Stimulated activated CD4-positive, alpha-beta T cell treated with anti-CD3 and anti-CD28 coated beads, Interleukin-4, amount 100 ng/mL, for 48 hours (primary cell): ENCODE results near the gene RAB3GAP1.
"Not testable (repeated sequence)": the region's sequence is repeated elsewhere in the genome, so short reads cannot be mapped to it uniquely, and the experiment has no call there.

Experiments
- DNase-seq, 2 donors: peaks; one replicate each; pipeline ENCODE4 v3.0.0-alpha.2; 2020; ENCODE audit warnings: low read depth in 2 of 2

Gene RAB3GAP1

DNA sequence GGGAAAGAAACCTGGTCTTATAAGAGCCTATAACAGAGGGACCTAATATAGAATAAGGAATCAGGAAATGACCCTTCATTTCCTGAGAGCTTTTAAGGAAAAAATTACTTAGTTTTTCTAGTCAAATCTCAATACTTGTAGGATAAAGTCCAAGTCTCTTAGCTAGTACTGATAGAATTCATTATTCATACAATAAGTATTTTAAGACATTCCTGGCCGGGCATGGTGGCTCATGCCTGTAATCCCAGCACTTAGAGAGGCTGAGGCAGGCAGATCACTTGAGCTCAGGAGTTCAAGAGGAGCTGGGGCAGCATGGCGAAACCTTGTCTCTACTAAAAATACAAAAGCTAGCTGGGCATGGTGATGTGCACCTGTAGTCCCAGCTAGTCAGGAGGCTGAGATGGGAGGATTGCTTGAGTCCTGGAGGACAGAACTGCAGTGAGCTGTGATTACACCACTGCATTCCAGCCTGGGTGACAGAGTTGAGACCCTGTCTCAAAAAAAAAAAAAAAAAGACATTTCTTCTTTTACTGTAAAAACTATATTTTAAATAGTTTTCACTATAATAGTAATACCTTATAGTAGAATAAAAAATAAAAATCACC, 3.2 kb downstream of the RAB3GAP1 start:
- DNase-seq: no peak

DNA sequence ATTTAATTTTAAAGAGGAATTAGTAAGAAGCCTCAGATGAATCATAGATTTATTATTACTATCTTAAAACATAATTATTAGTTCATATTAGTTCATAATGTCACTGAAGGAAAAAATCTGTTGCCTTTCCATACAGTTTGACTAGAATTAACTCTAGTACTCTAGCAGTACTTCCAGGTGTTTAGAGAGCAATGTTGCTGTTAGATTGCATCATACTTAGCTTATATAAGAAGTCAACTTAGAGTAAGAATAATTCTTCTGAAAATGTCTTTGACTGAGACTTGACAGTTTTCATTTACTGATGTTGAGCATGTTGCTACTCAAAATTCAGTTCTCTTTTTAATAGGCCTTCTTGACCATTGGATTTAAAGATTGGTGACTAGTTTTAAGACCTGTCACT, 4.7 kb downstream of the RAB3GAP1 start:
- DNase-seq: no peak

DNA sequence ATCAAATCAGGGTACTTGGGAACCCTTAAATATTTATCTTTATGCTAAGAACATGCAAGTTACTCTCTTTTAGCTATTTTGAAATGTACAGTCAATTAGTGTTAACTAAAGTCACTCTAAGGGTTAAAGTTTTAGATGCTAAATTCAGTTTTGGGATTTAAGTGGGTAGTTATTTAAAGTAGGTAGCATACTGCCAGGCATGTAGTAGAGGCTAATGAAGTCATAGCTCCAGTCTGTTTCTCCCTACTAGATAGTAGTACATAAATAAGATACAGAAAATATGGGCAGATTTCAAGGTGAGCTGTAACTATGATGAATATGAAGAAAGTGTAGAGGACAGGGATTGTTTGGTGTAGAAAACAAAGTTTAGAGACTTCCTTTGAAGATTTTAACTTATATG, 7.5 kb downstream of the RAB3GAP1 start:
- DNase-seq: no peak

DNA sequence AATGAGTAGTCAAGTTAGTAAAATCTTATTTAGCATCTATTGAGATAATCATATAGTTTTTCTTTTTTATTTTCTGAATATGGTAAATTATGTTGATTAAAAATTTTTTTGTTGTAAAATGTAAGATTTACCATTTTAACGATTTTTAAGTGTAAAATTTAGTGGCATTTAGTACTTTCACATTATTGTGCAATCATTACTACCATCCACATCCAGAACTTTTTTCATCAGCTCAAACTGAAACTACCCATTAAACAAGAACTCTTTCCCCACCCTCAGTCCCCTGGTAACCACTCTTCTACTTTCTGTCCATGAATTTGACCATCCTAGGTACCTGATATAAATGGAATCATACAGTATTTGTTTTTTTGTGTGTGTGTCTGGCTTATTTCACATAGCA, 11.1 kb downstream of the RAB3GAP1 start:
- DNase-seq: no peak

DNA sequence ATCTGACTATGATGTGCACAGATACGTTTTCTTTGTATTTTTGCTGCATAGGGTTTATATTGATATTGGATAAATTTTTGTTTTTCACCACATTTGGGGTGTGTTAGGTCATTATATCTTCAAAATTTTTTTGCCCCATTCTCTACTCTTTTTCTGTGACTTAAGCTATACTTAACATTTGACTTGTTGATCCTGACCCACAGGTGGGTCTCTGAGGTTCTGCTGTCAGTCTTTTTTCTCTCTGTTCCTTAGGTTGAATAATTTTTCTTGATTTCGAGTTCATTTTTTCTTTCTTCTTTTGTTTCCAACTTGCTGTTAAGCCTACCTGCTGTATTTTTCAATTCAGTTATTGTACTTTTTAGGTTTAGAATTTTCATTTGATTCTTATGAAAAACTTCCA, 12.1 kb downstream of the RAB3GAP1 start:
- no peak for DNase-seq

DNA sequence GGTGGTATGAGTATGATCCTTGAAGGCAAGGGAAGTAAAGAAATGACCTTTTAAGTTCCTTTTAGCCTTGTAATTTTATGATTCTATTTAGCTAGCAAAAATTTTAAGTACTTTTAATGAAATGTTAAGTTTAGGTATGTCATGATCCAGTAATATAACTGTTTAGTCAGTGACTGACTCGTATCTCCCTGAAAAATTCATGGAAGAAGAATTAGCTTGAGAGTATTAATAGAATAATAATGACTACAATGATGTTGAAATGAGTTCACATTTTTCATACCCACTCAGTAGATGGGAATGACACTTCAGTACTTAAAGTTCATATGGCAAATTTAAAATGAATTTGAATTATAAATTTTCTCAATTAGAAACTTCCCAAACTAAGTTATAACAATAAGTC, 14.6 kb downstream of the RAB3GAP1 start:
- DNase-seq: no peak

DNA sequence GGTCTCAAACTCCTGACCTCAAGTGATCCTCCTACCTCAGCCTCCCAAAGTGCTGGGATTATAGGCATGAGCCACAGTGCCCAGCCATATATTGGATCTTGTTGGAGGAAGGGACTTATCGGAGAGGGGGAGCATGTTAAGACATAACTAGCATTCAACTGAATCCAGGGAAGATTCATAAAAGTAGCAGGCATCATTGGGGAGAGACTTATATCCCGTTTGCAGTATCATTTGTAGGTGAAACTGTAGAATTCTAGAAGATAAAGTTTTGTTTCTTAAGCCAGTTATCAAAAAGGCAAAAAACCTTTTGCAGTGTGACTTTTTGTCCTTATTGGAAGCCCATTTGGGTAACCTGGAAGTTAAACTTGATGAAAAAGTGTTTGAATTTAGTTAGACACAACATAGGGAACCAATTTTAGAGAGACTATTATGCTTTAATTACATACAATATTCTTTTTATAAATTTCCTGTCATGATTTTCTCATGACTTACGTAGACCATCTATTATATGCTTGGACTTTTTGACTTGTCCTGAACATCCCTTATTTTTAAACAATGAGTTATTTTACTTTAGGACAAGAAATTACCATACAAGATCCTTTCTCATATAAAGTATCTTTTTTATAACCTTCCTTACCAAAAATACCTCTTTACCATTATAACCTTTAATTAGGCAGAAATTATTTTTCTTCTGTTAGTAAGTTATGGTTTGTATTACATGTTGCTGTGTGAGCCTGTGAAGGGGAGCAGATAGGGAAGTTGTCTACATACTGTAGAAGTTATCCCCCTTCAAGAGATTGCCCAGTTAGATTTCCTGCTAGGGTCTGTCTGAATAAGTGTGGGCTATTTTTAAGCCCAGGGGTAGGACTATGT, 20.3 kb downstream of the RAB3GAP1 start:
- no peak for DNase-seq

DNA sequence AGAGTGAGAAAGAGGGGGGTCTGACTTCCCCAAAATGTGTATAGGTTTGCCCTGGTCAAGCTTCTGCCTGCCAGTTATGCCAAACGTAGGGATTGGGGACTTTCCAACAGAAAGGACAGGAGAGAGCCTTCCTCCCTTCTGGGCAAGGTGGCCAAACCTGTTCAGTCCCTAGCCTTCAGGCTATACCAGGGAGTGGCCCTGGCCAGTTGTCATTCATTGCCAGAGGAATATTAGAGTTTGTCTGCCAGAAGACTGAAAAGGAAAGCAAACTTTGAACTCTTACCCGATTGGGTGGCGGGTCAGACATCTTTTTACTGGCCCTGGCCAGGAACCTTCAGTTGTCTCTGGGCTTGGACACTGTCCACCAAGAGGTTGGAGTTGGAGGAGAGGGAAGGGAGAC, 22.1 kb downstream of the RAB3GAP1 start:
- DNase-seq: no peak

DNA sequence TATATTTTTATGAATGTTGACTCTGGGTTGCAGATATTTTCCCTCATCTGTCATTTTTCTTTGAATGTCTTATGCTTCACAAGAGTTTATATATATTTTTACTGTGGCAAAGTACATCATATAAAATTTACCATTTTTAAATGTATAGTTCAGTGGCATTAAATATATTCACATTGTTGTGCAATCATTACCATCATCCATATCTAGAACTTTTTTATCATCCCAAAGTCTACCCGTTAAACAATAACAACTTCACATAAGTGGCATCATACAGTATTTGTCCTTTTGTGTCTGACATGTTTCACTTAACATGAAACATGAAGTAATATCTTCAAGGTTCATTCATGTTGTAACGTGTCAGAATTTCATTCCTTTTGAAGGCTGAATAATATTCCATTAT, 24.5 kb downstream of the RAB3GAP1 start:
- no peak for DNase-seq

DNA sequence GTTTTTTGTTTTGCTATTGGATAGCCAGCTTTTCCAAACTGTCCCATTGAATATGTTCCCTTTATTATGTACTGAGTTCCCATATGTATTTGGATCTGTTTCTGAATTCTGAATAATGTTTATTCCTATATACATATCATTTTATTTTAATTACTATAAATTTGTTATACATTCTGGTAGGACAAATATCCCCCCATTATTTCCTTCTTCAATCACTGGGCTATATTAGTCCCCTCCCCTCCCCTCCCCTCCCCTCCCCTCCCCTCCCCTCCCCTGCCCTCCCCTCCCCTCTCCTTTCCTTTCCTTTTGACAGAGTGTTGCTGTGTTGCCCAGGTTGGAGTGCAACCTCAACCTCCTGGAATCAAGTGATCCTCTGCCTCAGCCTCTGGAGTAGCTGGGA, 26.3 kb downstream of the RAB3GAP1 start:
- no peak for DNase-seq

DNA sequence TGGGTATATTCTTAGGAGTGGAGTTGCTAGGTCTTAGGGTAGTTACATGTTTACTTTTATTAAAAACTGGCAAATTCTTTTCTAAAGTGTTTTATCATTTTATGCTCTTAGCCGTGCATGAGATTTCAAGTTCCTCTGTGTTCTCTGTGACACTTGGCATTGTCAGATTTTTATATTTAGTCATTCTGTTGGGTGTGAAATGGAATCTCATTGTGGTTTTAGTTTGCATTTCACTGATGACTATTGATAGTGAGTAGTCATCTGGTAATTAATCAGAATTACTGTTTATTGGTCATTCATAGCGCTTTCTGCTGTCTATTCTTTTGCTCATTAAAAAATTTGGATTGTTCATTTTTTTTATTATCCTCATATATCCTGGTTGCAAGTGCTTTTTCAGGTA, 34.1 kb downstream of the RAB3GAP1 start:
- DNase-seq: no peak

DNA sequence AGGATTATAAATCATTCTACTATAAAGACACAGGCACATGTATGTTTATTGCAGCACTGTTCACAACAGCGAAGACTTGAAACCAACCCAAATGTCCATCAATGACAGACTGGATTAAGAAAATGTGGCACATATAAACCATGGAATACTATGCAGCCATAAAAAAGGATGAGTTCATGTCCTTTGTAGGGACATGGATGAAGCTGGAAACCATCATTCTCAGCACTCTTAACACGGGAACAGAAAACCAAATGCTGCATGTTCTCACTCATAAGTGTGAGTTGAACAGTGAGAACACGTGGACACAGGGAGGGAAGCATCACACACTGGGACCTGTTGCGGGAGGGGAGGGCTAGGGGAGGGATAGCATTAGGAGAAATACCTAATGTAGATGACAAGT, 37.5 kb downstream of the RAB3GAP1 start:
- not testable (repeated sequence) for DNase-seq

DNA sequence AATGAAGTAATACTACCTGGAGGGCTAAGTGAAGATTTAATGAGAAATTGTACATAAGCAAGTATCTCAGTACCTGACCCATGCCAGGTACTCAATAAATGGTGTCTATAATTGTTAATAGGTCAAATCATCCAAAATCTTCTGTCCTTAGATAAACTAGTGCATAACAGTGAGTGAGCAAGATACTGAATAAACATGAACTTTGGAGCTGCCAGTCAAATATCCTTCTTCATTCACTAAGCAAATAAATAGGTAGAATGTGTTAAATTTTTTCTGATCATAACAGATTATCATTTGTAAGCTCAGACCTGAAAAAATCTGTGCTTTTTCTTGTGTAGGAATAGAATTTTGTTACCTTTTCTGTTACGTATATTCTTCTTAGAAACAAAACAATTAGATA, 39.6 kb downstream of the RAB3GAP1 start:
- DNase-seq: no peak

DNA sequence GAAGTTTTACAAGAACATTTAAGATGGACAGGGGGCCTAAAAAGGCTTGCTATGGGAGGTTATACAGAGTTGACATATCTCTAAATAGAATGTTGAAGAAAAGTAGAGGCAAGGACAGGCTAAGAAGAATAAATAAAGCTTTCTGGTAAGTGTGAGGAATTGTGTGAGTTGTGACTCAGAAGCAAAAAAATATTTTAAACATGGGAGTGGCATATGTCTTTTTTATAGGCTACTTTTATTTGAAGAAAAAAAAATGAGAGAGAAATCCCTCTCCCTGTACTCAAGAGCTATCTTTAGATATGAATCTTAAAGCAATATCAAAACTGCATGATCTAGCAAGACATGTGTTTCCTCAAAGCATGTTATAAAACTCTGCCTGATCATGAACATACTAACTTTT, 41.1 kb downstream of the RAB3GAP1 start:
- DNase-seq: no peak

DNA sequence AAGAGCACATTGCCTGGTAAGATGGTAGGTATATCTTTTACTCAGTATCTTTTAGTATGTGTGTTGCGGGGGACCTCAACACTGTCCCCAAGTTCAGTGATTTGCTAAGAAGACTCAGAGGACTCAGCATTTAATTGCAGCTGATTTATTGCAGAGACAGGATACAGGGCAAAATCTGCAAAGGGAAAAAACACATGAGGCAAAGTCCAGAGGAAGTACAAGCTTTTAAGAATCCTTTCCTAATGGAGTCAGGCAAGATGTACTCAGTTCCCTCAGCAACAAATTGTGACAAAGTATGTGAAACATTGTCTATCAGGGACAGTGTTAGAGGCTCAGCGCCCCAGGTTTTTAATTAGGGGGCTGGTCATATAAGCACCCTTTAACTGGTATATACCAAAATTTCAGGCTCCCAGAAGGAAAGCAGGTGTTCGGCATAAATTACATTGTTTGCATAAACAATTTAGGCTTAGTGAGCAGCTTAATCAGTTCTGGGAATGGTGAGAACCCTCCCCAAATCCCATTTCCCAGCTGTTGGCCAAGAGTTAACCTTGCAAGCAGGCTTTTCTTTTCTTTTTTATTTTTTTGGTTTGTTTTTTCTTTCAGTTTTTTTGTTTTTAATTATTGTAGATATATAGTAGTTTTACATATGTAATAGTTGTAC, 41.7 kb downstream of the RAB3GAP1 start:
- DNase-seq: no peak

DNA sequence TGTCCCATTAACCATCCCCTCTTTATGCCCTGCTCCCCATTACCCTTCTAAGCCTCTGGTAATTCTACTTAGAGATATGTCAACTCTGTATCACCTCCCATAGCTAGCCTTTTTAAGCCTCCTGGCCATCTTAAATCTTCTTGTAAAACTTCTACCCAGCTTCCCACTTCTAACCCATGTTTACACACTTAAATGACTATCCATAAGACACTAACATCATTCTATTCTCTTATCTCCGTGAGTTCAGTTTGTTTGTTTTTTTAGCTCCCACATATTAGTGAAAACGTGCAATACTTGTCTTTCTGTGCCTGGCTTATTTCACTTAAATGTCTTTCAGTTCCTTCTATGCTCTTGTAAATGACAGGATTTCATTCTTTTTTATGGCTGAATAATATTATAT, 42.4 kb downstream of the RAB3GAP1 start:
- no peak for DNase-seq

DNA sequence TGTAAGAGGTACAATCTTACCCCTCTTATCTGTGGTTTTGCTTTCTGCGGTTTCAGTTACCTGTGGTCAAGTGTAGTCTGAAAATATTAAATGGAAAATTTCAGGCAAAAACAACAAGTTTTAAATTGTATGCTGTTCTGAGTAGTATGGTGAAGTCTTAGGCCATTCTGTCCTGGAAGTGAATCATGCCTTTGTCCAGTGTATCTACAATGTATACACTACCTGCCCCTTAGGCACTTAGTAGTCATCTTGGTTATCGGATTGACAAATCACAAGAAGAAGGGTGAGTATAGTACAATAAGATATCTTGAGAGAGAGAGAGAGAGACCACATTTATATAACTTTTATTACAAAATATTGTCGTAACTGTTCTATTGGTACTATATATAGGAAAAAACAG, 43.5 kb downstream of the RAB3GAP1 start:
- DNase-seq: no peak

DNA sequence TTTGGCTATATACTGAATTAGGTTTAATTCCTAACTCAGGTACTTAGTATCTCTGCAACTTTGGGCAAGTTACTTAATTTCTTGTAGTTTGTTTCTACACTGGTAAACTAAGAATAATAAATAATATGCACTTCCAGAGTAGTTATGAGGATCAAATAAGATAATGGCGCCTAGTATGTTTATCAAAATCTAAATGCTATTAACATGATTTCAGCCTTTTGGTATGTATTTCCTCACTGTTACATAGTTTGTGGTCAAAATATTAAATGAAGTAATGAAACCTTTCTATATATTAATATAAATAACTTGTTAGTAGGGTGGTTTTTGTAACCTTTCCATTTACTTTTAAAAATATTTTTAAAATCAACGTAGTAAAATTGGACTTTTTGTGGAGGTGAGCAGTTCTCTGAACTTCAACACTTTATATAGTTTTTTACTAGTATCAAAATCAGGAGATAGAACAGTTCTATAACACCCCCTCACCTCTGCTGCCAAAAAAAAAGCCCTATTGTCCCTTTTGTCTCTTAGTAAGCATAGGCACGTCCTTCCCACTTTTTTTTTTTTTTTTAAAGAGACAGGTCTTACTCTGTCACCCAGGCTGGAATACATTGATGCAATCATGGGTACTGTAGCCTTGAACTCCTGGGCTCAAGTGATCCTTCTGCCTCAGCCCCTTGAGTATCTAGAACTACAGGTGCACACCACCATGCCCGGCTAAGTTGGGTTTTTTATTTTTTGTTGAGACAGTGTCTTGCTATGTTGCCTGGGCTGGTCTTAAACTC, 44.8 kb downstream of the RAB3GAP1 start:
- DNase-seq: no peak

DNA sequence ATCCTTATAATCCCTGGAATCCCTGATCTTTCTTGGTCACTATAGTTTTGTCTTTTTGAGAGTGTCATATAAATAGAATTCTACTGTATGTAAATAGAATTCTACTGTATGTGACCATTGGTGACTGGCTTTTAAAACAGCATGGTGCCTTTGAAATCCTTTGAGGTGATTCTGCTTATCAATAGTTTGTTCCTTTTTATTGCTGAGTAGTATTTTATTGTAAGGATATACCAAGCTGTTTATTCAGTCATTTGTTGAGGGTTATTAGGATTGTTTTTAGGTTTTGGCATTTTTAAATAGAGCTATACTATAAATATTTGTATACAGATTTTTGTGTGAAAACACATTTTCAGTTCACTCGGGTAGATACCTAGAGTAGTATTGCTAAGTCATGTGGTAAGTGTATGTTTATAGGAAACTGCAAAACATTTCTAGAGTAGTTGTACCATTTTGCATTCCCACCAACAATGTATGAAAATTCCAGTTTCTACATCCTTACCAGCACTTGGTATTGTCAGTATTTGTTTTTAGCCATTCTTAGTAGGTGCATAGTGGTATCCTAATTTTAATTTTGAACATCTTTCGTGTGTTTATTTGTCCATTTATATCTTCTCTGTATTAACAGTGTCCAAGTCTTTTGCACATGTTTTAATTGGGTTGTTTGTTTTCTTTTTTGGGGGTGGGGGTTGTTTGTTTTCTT, 45.6 kb downstream of the RAB3GAP1 start:
- DNase-seq: no peak

DNA sequence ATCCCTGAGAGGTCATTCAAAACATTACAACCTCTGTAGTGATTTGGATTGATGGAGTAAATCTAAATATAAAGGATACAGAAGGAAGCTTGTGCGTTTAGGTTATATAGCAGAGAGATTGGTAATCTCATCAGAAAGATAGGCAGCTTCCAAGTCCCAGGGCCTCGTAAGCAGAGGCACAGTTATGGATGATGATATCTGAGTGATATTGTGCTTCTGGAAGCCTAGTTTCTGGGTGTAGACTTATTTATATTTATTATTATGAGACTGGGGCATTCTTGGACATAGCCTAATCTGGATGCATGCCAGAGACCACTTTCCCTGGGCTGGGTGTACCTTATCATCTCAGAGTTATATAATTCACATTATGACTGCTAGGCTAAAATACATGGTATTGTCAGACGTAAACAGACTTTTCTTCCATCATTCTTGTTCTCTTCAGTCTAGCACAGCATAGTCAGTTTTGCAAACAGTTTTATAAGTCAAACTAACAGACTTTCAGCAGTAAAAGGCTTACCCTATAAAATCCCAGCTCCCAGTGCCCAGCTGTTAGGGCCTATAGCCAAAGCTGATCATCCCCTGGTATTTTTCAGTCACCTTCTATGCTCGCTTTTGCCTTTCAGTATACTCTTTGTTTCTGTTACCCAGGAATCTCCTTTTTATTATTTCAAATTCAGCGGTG, 47.9 kb downstream of the RAB3GAP1 start:
- no peak for DNase-seq

DNA sequence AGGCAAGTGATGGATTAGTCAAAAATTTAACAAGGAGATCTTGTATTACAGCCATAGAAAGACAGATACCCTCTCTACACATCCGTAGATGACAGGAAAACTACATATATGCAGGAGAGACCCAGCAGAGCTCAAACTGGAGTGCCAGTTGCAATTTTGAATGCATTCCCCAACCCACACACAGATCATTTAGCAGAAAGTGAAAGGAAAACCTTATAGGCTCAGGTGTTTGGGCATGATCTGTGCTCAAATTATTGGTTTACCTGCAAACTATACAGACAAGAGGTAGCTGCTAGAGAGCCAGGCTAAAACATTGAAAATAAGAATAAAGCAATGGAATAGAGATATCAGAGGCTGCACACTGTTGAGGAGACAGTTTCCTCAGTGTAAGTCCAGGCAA, 51.8 kb downstream of the RAB3GAP1 start:
- DNase-seq: no peak
